Kidney epithelial cell (primary cell): ENCODE data around the gene ARHGAP27. TPM values are rescaled to one million over a fixed set of nuclear protein-coding genes. Genes with fewer than 3 reads are reported as not detected.

ENCODE experiments used
- DNase-seq: peaks from one replicate; pipeline ENCODE4 v3.0.0-alpha.2; 2010; ENCODE audit warnings: low read depth
- H3K27me3 ChIP-seq: 2 replicates; pipeline ENCODE4 v1.6.0; 2011; ENCODE audit warnings: low read length; ENCODE audit not compliant: control insufficient read depth, insufficient read depth
- H3K36me3 ChIP-seq: 2 replicates; pipeline ENCODE4 v1.5.1; 2011; ENCODE audit warnings: low read length; ENCODE audit not compliant: control insufficient read depth, insufficient read depth
- H3K4me3 ChIP-seq: 2 replicates; pipeline ENCODE4 v1.5.1; 2011; ENCODE audit warnings: low read depth, mild to moderate bottlenecking, control low read depth, low read length
- CTCF ChIP-seq: IDR thresholded peaks from 2 replicates; pipeline ENCODE4 v1.5.1; 2011; ENCODE audit warnings: mild to moderate bottlenecking, moderate library complexity, low read length, control low read depth, inconsistent platforms; ENCODE audit not compliant: insufficient read depth, poor library complexity, severe bottlenecking
- total RNA-seq: library from RNA; depleted of rRNA; stranded (reverse); fragments of >200 nt; gene quantifications from 2 replicates; pipeline ENCODE4 v1.2.3, GENCODE V29; 2015

The ARHGAP27 gene
- total RNA-seq, 1 donor from 2014 or later = 36.4 TPM

DNA sequence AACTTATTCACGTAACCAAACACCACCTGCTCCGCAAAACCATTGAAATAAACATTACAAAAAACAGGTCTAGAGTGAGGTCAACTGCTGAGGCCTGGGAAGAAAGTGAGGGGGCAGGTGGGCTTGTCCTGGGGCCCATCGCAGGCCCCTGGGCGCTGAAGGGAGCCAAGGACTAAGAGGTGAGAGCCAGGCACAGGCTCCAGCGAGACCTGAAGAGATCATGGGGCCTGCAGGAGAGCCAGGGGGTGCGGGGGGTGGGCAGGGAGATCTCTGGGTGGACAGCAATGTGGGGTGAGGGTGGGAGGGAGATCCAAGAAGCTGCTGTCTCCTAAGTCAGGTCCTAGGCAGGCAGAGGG is 7.9 kb downstream of the ARHGAP27 start:
- H3K27me3 ChIP-seq = peaks cover 5% of the 10 kb centered on the region
- no peak for TF ChIP-seq CTCF
- H3K36me3 ChIP-seq = no peaks in the 10 kb centered on the region
- DNase-seq = no peak
- H3K4me3 ChIP-seq = peak overlapping the region; percentile 28

DNA sequence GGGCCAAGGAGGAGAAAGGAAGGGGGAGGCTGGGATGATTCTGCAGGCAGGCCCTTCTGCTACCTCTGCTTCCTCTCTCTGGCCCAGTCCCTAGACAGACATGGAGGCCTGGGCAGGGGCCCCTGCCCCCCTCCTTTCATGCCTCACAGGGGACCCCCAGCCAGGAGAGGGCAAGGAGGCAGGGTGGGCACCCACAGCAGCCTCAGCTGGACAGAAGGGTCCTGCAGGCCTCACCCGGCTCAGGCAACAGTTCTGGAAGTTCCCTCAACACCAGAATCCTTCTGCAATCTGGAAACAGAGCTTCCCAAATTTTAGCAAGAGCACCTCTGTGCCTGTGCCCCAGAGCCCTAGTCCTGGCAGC is 8.7 kb downstream of the ARHGAP27 start:
- no peak for TF ChIP-seq CTCF
- H3K4me3 ChIP-seq = no peak overlapping the region
- H3K36me3 ChIP-seq = no peaks in the 10 kb centered on the region

GRCh38 chr17:45423304-45423974 is 9.2 kb downstream of the ARHGAP27 start:
- DNase-seq = no peak
- Histone ChIP-seq H3K36me3 (no peaks in the 10 kb centered on the region), H3K4me3 (no peak overlapping the region), H3K27me3 (no peaks in the 10 kb centered on the region)
- TF ChIP-seq CTCF = no peak

More for the DNA sequence above, 8.7 kb downstream of the ARHGAP27 start:
- DNase-seq = no peak
- no peaks in the 10 kb centered on the region for H3K27me3 ChIP-seq

DNA sequence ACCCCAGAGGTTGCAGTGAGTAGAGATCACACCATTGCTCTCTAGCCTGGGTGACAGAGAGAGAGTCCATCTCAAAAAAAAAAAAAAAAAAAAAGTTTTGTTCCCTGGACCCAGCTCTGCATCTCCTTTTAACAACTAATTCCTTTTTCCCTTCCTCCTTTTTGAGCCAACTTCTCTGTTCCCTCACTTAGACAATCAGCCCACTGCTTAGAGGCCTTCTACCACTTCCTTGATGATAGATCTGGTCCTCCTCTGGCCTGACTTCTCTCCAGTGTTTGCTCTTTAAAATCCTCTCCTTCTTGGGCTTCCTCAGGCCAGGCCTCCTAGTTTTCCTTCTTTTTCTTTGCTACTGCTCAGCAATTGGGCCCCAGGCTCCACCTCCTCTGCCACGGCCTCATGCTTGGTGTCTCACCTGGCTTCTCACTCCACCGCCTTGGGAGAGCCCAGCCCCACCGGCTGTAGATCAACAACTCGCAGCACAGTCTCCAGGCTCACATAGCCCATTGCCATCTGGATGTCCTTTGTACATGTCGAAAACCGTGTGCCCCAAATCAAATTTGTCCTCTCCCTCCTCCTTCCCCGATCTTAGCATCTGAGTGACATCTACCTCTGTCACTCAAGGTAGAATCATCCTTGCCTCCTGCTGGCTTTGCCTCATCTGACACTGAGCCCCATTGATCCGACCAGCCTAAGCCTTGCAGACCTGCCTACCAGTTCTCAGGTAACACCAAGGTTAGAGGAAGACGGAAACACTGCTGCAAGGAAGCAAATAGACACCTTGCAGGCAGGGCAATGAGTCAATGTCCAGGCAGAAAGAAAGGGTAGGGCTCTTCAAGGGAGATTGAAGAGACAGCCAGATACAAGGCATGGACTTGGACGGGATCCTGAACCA is 17.4 kb downstream of the ARHGAP27 start:
- DNase-seq = no peak
- Histone ChIP-seq H3K27me3 (no peaks in the 10 kb centered on the region), H3K4me3 (no peak overlapping the region), H3K36me3 (no peaks in the 10 kb centered on the region)
- no peak for TF ChIP-seq CTCF

- H3K4me3 ChIP-seq = no peak overlapping the region
- no peak for TF ChIP-seq CTCF
- DNase-seq = no peak
- H3K36me3 ChIP-seq = no peaks in the 10 kb centered on the region
- H3K27me3 ChIP-seq = no peaks in the 10 kb centered on the region
Observed at GRCh38 chr17:45413498-45413923, 19.2 kb downstream of the ARHGAP27 start.
